ENCODE data around the gene METTL25B. TPM values are rescaled to one million over a fixed set of nuclear protein-coding genes. Genes with fewer than 3 reads are reported as not detected.

The METTL25B gene
- total and polyA plus RNA-seq, 2 of the 13 experiments (the other 11 are each of a cell fraction or from before 2014, with no cell fraction given) = 11.9 to 24.0 TPM

DNA sequence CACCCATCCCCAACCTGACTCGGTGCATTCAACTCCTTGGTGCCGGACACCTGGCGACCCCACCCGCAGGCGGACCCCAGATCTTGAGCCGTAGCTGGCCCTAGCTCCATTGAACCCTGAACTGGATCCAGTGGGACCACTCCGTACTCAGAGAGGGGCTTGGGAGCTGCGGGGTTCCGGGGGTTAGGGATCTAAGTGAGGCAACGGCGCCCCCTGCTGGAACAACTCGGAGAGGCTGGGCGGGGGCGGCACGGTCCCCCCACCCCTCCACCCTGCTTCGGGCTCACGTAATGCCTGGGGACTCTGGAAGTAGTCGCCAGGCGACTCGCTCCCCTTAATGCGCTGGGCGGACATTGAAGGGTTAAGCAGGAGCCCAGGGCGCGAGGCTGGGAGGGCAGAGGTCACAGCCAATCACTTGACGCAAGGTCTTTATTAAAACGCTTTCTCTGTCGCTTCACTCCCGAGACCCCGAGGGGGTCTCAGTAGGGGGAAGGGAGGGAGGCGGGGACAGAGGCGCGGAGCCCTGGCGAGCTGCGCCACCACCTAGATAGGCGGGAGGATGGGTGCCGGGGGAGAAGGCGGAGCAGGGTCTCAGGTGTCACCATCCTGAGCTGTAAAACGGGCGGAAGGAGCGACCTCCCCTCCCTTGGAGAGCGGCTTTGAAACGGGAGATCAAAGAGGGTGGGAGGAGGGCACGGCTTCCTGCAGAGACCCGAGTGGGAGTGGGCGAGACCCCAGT is 22.2 kb upstream of the METTL25B start (continued):
- TF ChIP-seq DPF2 (CRISPR knock-in tag; IDR thresholded peaks at IDR 0.05; ENCODE audit: borderline replicate concordance, low read depth) (no peak), TCF7 (IDR thresholded peaks at IDR 0.05; ENCODE audit: low read depth) (peak; percentile 14; the same call in 1 of the 2 replicates), ZNF326 (CRISPR knock-in tag; IDR thresholded peaks at IDR 0.05; ENCODE audit: borderline replicate concordance) (no peak), ZSCAN25 (CRISPR knock-in tag; IDR thresholded peaks at IDR 0.05) (peak; percentile 93), ZBTB38 (CRISPR knock-in tag; IDR thresholded peaks at IDR 0.05) (no peak), KDM5B (CRISPR knock-in tag; IDR thresholded peaks at IDR 0.05; ENCODE audit: borderline replicate concordance) (peak; percentile 36; the same call in 1 of the 2 replicates), PAF1 (CRISPR knock-in tag; IDR thresholded peaks at IDR 0.05) (no peak), EEA1 (CRISPR knock-in tag; IDR thresholded peaks at IDR 0.05; ENCODE audit: borderline replicate concordance) (no peak), ZFP41 (CRISPR knock-in tag; IDR thresholded peaks at IDR 0.05; ENCODE audit: borderline replicate concordance) (no peak), NAIF1 (CRISPR knock-in tag; IDR thresholded peaks at IDR 0.05; ENCODE audit: borderline replicate concordance) (no peak), ZBTB42 (CRISPR knock-in tag; IDR thresholded peaks at IDR 0.05) (0 out of 2 replicates have a peak, but pooled peaks have one; percentile 42), KDM6A (CRISPR knock-in tag; IDR thresholded peaks at IDR 0.05; ENCODE audit: low read depth) (no peak), SRSF1 (optimal IDR thresholded peaks at IDR 0.05; ENCODE audit: low read depth, low read length) (peak; percentile 89), ZNF557 (CRISPR knock-in tag; IDR thresholded peaks at IDR 0.05) (no peak), NKX3-1 (CRISPR knock-in tag; IDR thresholded peaks at IDR 0.05) (no peak), ZNF12 (CRISPR knock-in tag; IDR thresholded peaks at IDR 0.05) (no peak), TMF1 (CRISPR knock-in tag; IDR thresholded peaks at IDR 0.05; ENCODE audit: low read depth) (no peak), ZNF652 (CRISPR knock-in tag; IDR thresholded peaks at IDR 0.05; ENCODE audit: borderline replicate concordance, low read depth) (peak; percentile 92), ZNF776 (CRISPR knock-in tag; IDR thresholded peaks at IDR 0.05) (no peak), MXI1 (IDR thresholded peaks at IDR 0.05; ENCODE audit: borderline replicate concordance, low read depth, low read length) (0 out of 3 replicates have a peak, but pooled peaks have one; percentile 21)
- TF ChIP-seq, protein P1, sequence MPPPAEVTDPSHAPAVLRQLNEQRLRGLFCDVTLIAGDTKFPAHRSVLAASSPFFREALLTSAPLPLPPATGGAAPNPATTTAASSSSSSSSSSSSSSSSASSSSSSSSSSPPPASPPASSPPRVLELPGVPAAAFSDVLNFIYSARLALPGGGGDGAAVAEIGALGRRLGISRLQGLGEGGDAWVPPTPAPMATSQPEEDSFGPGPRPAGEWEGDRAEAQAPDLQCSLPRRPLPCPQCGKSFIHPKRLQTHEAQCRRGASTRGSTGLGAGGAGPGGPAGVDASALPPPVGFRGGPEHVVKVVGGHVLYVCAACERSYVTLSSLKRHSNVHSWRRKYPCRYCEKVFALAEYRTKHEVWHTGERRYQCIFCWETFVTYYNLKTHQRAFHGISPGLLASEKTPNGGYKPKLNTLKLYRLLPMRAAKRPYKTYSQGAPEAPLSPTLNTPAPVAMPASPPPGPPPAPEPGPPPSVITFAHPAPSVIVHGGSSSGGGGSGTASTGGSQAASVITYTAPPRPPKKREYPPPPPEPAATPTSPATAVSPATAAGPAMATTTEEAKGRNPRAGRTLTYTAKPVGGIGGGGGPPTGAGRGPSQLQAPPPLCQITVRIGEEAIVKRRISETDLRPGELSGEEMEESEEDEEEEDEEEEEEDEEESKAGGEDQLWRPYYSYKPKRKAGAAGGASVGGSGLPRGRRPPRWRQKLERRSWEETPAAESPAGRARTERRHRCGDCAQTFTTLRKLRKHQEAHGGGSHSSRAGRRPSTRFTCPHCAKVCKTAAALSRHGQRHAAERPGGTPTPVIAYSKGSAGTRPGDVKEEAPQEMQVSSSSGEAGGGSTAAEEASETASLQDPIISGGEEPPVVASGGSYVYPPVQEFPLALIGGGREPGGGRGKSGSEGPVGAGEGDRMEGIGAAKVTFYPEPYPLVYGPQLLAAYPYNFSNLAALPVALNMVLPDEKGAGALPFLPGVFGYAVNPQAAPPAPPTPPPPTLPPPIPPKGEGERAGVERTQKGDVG (CRISPR knock-in tag; IDR thresholded peaks at IDR 0.05; ENCODE audit: borderline replicate concordance) = no peak
- TF ChIP-seq, protein P2, sequence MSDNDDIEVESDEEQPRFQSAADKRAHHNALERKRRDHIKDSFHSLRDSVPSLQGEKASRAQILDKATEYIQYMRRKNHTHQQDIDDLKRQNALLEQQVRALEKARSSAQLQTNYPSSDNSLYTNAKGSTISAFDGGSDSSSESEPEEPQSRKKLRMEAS (IDR thresholded peaks at IDR 0.05) = 0 out of 2 replicates have a peak, but pooled peaks have one; percentile 12
- TF ChIP-seq, protein P3, sequence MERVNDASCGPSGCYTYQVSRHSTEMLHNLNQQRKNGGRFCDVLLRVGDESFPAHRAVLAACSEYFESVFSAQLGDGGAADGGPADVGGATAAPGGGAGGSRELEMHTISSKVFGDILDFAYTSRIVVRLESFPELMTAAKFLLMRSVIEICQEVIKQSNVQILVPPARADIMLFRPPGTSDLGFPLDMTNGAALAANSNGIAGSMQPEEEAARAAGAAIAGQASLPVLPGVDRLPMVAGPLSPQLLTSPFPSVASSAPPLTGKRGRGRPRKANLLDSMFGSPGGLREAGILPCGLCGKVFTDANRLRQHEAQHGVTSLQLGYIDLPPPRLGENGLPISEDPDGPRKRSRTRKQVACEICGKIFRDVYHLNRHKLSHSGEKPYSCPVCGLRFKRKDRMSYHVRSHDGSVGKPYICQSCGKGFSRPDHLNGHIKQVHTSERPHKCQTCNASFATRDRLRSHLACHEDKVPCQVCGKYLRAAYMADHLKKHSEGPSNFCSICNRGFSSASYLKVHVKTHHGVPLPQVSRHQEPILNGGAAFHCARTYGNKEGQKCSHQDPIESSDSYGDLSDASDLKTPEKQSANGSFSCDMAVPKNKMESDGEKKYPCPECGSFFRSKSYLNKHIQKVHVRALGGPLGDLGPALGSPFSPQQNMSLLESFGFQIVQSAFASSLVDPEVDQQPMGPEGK (CRISPR knock-in tag; IDR thresholded peaks at IDR 0.05) = peak; percentile 98
- TF ChIP-seq, protein P4, sequence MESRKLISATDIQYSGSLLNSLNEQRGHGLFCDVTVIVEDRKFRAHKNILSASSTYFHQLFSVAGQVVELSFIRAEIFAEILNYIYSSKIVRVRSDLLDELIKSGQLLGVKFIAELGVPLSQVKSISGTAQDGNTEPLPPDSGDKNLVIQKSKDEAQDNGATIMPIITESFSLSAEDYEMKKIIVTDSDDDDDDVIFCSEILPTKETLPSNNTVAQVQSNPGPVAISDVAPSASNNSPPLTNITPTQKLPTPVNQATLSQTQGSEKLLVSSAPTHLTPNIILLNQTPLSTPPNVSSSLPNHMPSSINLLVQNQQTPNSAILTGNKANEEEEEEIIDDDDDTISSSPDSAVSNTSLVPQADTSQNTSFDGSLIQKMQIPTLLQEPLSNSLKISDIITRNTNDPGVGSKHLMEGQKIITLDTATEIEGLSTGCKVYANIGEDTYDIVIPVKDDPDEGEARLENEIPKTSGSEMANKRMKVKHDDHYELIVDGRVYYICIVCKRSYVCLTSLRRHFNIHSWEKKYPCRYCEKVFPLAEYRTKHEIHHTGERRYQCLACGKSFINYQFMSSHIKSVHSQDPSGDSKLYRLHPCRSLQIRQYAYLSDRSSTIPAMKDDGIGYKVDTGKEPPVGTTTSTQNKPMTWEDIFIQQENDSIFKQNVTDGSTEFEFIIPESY (CRISPR knock-in tag; IDR thresholded peaks at IDR 0.05) = peak; percentile 28; the same call in 1 of the 2 replicates

All from HepG2 (cell line).